Stimulated activated naive B cell treated with anti-CD40 and anti-IgM and Interleukin-4, amounts not matched to agents 10 μg/mL and 1 μg/mL and 100 μg/mL, for 72 hours (primary cell): ENCODE data around the gene UNC13A.

Experiments used
- ATAC-seq, 2 donors: fragments of 150-1000 bp; cut with Tn5 transposase; replicated peaks; 2 replicates each; pipeline ENCODE4 v1.10.0; 2021; ENCODE audit warnings: moderate library complexity in 1 of 2
- DNase-seq: peaks from one replicate; pipeline ENCODE4 v3.0.0; 2021
- H3K27ac Mint-ChIP-seq: one replicate; pipeline ENCODE4 v1.8.0; 2022; ENCODE audit warnings: mild to moderate bottlenecking, mixed read lengths
- H3K27me3 Mint-ChIP-seq, 2 donors: one replicate each; pipeline ENCODE4 v1.8.0; 2022; ENCODE audit warnings: mixed read lengths in 2 of 2
- H3K36me3 Mint-ChIP-seq, 2 donors: one replicate each; pipeline ENCODE4 v1.8.0; 2022; ENCODE audit warnings: mixed read lengths in 2 of 2, mild to moderate bottlenecking in 1 of 2
- H3K4me1 Mint-ChIP-seq, 2 donors: one replicate each; pipeline ENCODE4 v1.8.0; 2022; ENCODE audit warnings: mixed read lengths in 2 of 2, mild to moderate bottlenecking in 1 of 2
- H3K4me3 Mint-ChIP-seq, 2 donors: one replicate each; pipeline ENCODE4 v1.8.0; 2022; ENCODE audit warnings: mild to moderate bottlenecking in 2 of 2, mixed read lengths in 2 of 2, moderate library complexity in 1 of 2
- H3K9me3 Mint-ChIP-seq, 2 donors: one replicate each; pipeline ENCODE4 v1.8.0; 2022; ENCODE audit warnings: mixed read lengths in 2 of 2, mild to moderate bottlenecking in 1 of 2

Gene UNC13A

GRCh38 chr19:17687857-17688784 is at the start of gene UNC13A:
Gene UNC13A (minus strand): TSS chr19:17688354. CDS start chr19:17688199, 155 bp downstream.
- H3K4me3 Mint-ChIP-seq: peak within 1 kb of the TSS; percentile 31 to 33
- ATAC-seq (peak; percentile 73 to 81), DNase-seq (peak; percentile 14)
- H3K9me3 Mint-ChIP-seq: no peaks in the 10 kb centered on the region
- H3K27me3 Mint-ChIP-seq: peaks cover 57 to 74% of the 10 kb centered on the region in 2 donors
- H3K4me1 Mint-ChIP-seq: peaks cover 9 to 17% of the 10 kb centered on the region in 2 donors
- H3K36me3 Mint-ChIP-seq: peaks cover 3 to 4% of the 10 kb centered on the region in 2 donors
- no peak within 1 kb of the TSS for H3K27ac Mint-ChIP-seq

GRCh38 chr19:17737690-17738153 is 49.6 kb upstream of the UNC13A start:
- H3K4me3 Mint-ChIP-seq: no peak overlapping the region
- H3K27ac Mint-ChIP-seq: no peak overlapping the region
- H3K4me1 Mint-ChIP-seq: peaks cover 28 to 42% of the 10 kb centered on the region in 2 donors
- no peak for DNase-seq
- no peaks in the 10 kb centered on the region for H3K27me3 Mint-ChIP-seq
- H3K9me3 Mint-ChIP-seq: no peaks in the 10 kb centered on the region
- peaks cover 26 to 43% of the 10 kb centered on the region in 2 donors for H3K36me3 Mint-ChIP-seq
- ATAC-seq: no peak

DNA sequence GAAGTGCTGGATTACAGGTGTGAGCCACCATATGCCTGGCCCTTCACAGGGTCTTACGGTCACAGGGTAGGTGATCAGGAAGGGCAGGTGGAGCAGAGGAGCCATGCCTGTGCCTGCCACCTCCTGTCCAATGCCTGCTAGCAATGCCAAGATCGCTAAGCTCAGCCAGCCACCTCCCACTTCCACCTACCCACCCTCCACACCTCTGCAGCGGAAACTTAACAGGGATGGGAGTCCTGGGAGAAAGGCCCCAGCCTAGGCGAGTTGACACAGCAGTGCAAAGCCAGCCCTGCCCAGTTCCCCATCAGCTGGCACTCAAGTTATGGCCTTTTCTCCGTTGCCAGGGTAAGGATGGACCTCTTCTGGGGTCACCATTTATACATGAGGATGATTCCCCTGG is 47.3 kb upstream of the UNC13A start:
- H3K27ac Mint-ChIP-seq: peak overlapping the region; percentile 56
- no peak overlapping the region for H3K4me3 Mint-ChIP-seq
- peaks cover 26 to 50% of the 10 kb centered on the region in 2 donors for H3K4me1 Mint-ChIP-seq
- no peaks in the 10 kb centered on the region for H3K27me3 Mint-ChIP-seq
- H3K9me3 Mint-ChIP-seq: peaks cover 0 to 1% of the 10 kb centered on the region in 2 donors
- no peak for ATAC-seq
- peaks cover 44 to 58% of the 10 kb centered on the region in 2 donors for H3K36me3 Mint-ChIP-seq
- DNase-seq: no peak

- H3K4me1 Mint-ChIP-seq: peaks cover 21 to 45% of the 10 kb centered on the region in 2 donors
- no peak for DNase-seq
- H3K27ac Mint-ChIP-seq: no peak overlapping the region
- peaks cover 52 to 67% of the 10 kb centered on the region in 2 donors for H3K36me3 Mint-ChIP-seq
- ATAC-seq: no peak
- no peaks in the 10 kb centered on the region for H3K27me3 Mint-ChIP-seq
- no peak overlapping the region for H3K4me3 Mint-ChIP-seq
- H3K9me3 Mint-ChIP-seq: peaks cover 0 to 1% of the 10 kb centered on the region in 2 donors
These were observed 46.0 kb upstream of the UNC13A start for GRCh38 chr19:17734146-17734545.

DNA sequence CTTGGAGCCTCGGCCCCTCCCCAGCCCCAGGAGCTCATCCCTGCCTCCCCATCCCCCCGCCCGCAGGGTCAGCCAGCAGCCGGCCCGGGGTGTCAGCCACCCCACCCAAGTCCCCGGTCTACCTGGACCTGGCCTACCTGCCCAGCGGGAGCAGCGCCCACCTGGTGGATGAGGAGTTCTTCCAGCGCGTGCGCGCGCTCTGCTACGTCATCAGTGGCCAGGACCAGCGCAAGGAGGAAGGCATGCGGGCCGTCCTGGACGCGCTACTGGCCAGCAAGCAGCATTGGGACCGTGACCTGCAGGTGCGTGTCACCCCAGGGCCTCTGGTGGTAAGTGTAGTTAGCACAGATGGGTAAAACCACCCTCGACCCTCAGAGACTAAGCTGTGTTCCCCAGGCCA is 45.0 kb upstream of the UNC13A start:
- Mint-ChIP-seq H3K27ac (no peak overlapping the region), H3K4me1 (peaks cover 12 to 35% of the 10 kb centered on the region in 2 donors), H3K27me3 (no peaks in the 10 kb centered on the region), H3K9me3 (peaks cover 0 to 1% of the 10 kb centered on the region in 2 donors), H3K36me3 (peaks cover 50 to 60% of the 10 kb centered on the region in 2 donors), H3K4me3 (no peak overlapping the region)
- no peak for DNase-seq
- no peak for ATAC-seq

DNA sequence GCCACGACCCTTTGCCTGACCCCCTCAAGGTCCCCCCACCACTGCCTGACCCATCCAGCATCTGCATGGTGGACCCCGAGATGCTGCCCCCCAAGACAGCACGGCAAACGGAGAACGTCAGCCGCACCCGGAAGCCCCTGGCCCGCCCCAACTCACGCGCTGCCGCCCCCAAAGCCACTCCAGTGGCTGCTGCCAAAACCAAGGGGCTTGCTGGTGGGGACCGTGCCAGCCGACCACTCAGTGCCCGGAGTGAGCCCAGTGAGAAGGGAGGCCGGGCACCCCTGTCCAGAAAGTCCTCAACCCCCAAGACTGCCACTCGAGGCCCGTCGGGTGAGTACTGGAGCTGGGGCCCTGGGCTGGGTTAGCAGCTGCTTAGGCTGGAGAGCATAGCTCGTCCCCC is 39.7 kb upstream of the UNC13A start:
- H3K4me1 Mint-ChIP-seq: peaks cover 14 to 31% of the 10 kb centered on the region in 2 donors
- no peak overlapping the region for H3K4me3 Mint-ChIP-seq
- H3K9me3 Mint-ChIP-seq: peaks cover 0 to 1% of the 10 kb centered on the region in 2 donors
- H3K27ac Mint-ChIP-seq: no peak overlapping the region
- DNase-seq (no peak), ATAC-seq (no peak)
- peaks cover 51 to 58% of the 10 kb centered on the region in 2 donors for H3K36me3 Mint-ChIP-seq
- H3K27me3 Mint-ChIP-seq: no peaks in the 10 kb centered on the region

DNA sequence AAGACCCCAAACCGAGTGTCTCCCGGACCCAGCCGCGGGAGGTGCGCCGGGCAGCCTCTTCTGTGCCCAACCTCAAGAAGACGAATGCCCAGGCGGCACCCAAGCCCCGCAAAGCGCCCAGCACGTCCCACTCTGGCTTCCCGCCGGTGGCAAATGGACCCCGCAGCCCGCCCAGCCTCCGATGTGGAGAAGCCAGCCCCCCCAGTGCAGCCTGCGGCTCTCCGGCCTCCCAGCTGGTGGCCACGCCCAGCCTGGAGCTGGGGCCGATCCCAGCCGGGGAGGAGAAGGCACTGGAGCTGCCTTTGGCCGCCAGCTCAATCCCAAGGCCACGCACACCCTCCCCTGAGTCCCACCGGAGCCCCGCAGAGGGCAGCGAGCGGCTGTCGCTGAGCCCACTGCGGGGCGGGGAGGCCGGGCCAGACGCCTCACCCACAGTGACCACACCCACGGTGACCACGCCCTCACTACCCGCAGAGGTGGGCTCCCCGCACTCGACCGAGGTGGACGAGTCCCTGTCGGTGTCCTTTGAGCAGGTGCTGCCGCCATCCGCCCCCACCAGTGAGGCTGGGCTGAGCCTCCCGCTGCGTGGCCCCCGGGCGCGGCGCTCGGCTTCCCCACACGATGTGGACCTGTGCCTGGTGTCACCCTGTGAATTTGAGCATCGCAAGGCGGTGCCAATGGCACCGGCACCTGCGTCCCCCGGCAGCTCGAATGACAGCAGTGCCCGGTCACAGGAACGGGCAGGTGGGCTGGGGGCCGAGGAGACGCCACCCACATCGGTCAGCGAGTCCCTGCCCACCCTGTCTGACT is 39.0 kb upstream of the UNC13A start:
- peaks cover 13 to 31% of the 10 kb centered on the region in 2 donors for H3K4me1 Mint-ChIP-seq
- no peak overlapping the region for H3K4me3 Mint-ChIP-seq
- no peaks in the 10 kb centered on the region for H3K27me3 Mint-ChIP-seq
- H3K27ac Mint-ChIP-seq: no peak overlapping the region
- peaks cover 0 to 1% of the 10 kb centered on the region in 2 donors for H3K9me3 Mint-ChIP-seq
- H3K36me3 Mint-ChIP-seq: peaks cover 52 to 57% of the 10 kb centered on the region in 2 donors
- DNase-seq: no peak
- ATAC-seq: no peak

DNA sequence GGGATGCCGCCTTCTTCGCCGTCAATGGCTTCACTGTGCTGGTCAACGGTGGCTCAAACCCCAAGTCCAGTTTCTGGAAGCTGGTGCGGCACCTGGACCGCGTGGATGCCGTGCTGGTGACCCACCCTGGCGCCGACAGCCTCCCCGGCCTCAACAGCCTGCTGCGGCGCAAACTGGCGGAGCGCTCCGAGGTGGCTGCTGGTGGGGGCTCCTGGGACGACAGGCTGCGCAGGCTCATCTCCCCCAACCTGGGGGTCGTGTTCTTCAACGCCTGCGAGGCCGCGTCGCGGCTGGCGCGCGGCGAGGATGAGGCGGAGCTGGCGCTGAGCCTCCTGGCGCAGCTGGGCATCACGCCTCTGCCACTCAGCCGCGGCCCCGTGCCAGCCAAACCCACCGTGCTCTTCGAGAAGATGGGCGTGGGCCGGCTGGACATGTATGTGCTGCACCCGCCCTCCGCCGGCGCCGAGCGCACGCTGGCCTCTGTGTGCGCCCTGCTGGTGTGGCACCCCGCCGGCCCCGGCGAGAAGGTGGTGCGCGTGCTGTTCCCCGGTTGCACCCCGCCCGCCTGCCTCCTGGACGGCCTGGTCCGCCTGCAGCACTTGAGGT is 38.1 kb upstream of the UNC13A start:
- Mint-ChIP-seq H3K36me3 (peaks cover 52% of the 10 kb centered on the region in 2 donors), H3K4me1 (peaks cover 15 to 31% of the 10 kb centered on the region in 2 donors), H3K27me3 (no peaks in the 10 kb centered on the region), H3K9me3 (no peaks in the 10 kb centered on the region), H3K4me3 (no peak overlapping the region), H3K27ac (no peak overlapping the region)
- DNase-seq (no peak), ATAC-seq (no peak)

- peak overlapping the region; percentile 32 for H3K27ac Mint-ChIP-seq
- DNase-seq: no peak
- H3K9me3 Mint-ChIP-seq: no peaks in the 10 kb centered on the region
- ATAC-seq: no peak
- no peak overlapping the region for H3K4me3 Mint-ChIP-seq
- peaks cover 46 to 49% of the 10 kb centered on the region in 2 donors for H3K36me3 Mint-ChIP-seq
- H3K4me1 Mint-ChIP-seq: peaks cover 22 to 31% of the 10 kb centered on the region in 2 donors
- H3K27me3 Mint-ChIP-seq: no peaks in the 10 kb centered on the region
These were observed 37.4 kb upstream of the UNC13A start for GRCh38 chr19:17725422-17726078.

GRCh38 chr19:17724655-17725054 is 36.5 kb upstream of the UNC13A start:
- DNase-seq (no peak), ATAC-seq (no peak)
- peaks cover 29% of the 10 kb centered on the region in 2 donors for H3K4me1 Mint-ChIP-seq
- H3K36me3 Mint-ChIP-seq: peaks cover 47 to 48% of the 10 kb centered on the region in 2 donors
- H3K27me3 Mint-ChIP-seq: no peaks in the 10 kb centered on the region
- H3K9me3 Mint-ChIP-seq: no peaks in the 10 kb centered on the region
- H3K4me3 Mint-ChIP-seq: no peak overlapping the region
- peak overlapping the region; percentile 2 for H3K27ac Mint-ChIP-seq

- Mint-ChIP-seq H3K27ac (no peak overlapping the region), H3K4me3 (no peak overlapping the region)
These were observed 34.6 kb upstream of the UNC13A start for GRCh38 chr19:17722655-17723240.

GRCh38 chr19:17721821-17722220 is 33.7 kb upstream of the UNC13A start:
- H3K9me3 Mint-ChIP-seq: no peaks in the 10 kb centered on the region
- DNase-seq (no peak), ATAC-seq (peak in 1 of 2 donors; percentile 13)
- peaks cover 33 to 36% of the 10 kb centered on the region in 2 donors for H3K36me3 Mint-ChIP-seq
- H3K27me3 Mint-ChIP-seq: no peaks in the 10 kb centered on the region
- H3K4me1 Mint-ChIP-seq: peaks cover 42 to 51% of the 10 kb centered on the region in 2 donors
- peak overlapping the region; percentile 82 to 92 for H3K4me3 Mint-ChIP-seq
- no peak overlapping the region for H3K27ac Mint-ChIP-seq

More at GRCh38 chr19:17722655-17723240, 34.6 kb upstream of the UNC13A start:
- Mint-ChIP-seq H3K9me3 (no peaks in the 10 kb centered on the region), H3K27me3 (no peaks in the 10 kb centered on the region), H3K36me3 (peaks cover 40 to 41% of the 10 kb centered on the region in 2 donors), H3K4me1 (peaks cover 38 to 42% of the 10 kb centered on the region in 2 donors)
- no peak for ATAC-seq
- DNase-seq: no peak

DNA sequence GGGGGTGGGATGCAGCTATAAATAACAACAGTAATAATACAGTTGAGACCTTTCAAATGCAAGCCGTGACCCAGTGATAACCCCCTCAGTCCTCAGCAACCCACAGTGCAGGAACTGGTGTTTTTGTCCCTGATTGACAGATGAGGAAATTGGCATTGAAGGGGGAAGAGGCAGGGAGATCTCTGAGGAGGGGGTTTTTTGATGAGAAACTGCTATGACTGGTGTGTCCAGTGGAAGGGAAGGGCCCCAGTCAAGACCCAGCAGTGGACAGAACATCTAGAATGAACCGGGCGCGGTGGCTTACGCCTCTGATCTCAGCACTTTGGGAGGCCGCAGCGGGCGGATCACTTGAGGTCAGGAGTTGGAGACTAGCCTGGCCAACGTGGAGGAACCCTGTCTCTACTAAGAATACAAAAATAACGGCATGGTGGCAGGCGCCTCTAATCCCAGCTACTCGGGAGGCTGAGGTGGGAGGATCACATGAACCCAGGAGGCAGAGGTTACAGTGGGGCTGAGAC is 33.0 kb upstream of the UNC13A start:
- peaks cover 42 to 51% of the 10 kb centered on the region in 2 donors for H3K4me1 Mint-ChIP-seq
- ATAC-seq (no peak), DNase-seq (no peak)
- H3K36me3 Mint-ChIP-seq: peaks cover 30 to 36% of the 10 kb centered on the region in 2 donors
- H3K27me3 Mint-ChIP-seq: no peaks in the 10 kb centered on the region
- no peaks in the 10 kb centered on the region for H3K9me3 Mint-ChIP-seq
- peak overlapping the region; percentile 82 to 92 for H3K4me3 Mint-ChIP-seq
- peak overlapping the region; percentile 83 for H3K27ac Mint-ChIP-seq
